Suprapubic skin (tissue), 4 donors: Measurements from ENCODE around the gene PMPCB.

ENCODE experiments used
- CTCF ChIP-seq, 2 donors: fragments of 200-600 bp in 1 of 2; fragments of 450-650 bp in 1 of 2; sonication (generic) in 1 of 2; IDR thresholded peaks; one replicate each; pipeline ENCODE4 v1.5.1; 2016 to 2019; ENCODE audit warnings: antibody characterized with exemption in 2 of 2, mild to moderate bottlenecking in 1 of 2, moderate library complexity in 1 of 2
- EP300 ChIP-seq: sonication (generic); formaldehyde crosslinking; IDR thresholded peaks from one replicate; pipeline ENCODE4 v1.6.1; 2017; ENCODE audit warnings: antibody characterized with exemption
- POLR2A ChIP-seq, 2 donors: fragments of 450-650 bp; IDR thresholded peaks; one replicate each; pipeline ENCODE4 v1.6.1; 2017; ENCODE audit warnings: antibody characterized with exemption in 2 of 2, mild to moderate bottlenecking in 2 of 2, moderate library complexity in 2 of 2
- POLR2AphosphoS5 ChIP-seq, 3 donors: sonication (generic); formaldehyde crosslinking; IDR thresholded peaks; one replicate each; pipeline ENCODE4 v1.6.1; 2017; ENCODE audit warnings: antibody characterized with exemption in 3 of 3

- TF ChIP-seq CTCF (IDR thresholded peaks at IDR 0.05) (no peak), POLR2A (IDR thresholded peaks at IDR 0.05) (no peak), POLR2AphosphoS5 (IDR thresholded peaks at IDR 0.05) (no peak), EP300 (no peak)
These were observed 41.6 kb downstream of the PMPCB start for GRCh38 chr7:103338864-103339263.
